Large intestine (tissue), 3 donors: ENCODE measurements around the gene TERT. TPM values are rescaled to one million over a fixed set of nuclear protein-coding genes. Genes with fewer than 3 reads are reported as not detected.

Source experiments
- DNase-seq, 2 donors: peaks; one replicate each; pipeline versions ENCODE4 v3.0.0 to v3.0.0-alpha.2; 2013
- H3K27ac ChIP-seq: one replicate; pipeline ENCODE4 v1.5.1; 2013; ENCODE audit warnings: low read length
- H3K27me3 ChIP-seq: 2 replicates; pipeline ENCODE4 v1.6.1; 2013; ENCODE audit warnings: low read length; ENCODE audit not compliant: control insufficient read depth, insufficient read depth
- H3K36me3 ChIP-seq: 2 replicates; pipeline ENCODE4 v1.6.1; 2013; ENCODE audit warnings: low read length; ENCODE audit not compliant: control insufficient read depth, insufficient read depth
- H3K4me1 ChIP-seq: one replicate; pipeline ENCODE4 v1.6.1; 2013; ENCODE audit warnings: low read length; ENCODE audit not compliant: control insufficient read depth, insufficient read depth
- H3K4me3 ChIP-seq: one replicate; pipeline ENCODE4 v1.5.1; 2013; ENCODE audit warnings: low read length
- H3K9me3 ChIP-seq: one replicate; pipeline ENCODE4 v1.6.1; 2013; ENCODE audit warnings: mild to moderate bottlenecking, low read depth, low read length, moderate library complexity; ENCODE audit not compliant: control insufficient read depth
- WGBS: methylation state at CpG from one replicate; pipeline ENCODE4 v1.1.5; 2013; ENCODE audit warnings: low lambda C conversion rate; ENCODE audit not compliant: insufficient coverage; 5-methylcytosine and 5-hydroxymethylcytosine counted together
- polyA plus RNA-seq: library from polyadenylated mRNA; unstranded; fragments of 120-200 nt; gene quantifications from one replicate; pipeline ENCODE4 v1.2.1, GENCODE V29; 2013

TERT gene
- polyA plus RNA-seq, 1 donor = 4.0 TPM

GRCh38 chr5:1222621-1223277 is 72.1 kb downstream of the TERT start:
- H3K9me3 ChIP-seq = peaks cover 8% of the 10 kb centered on the region
- H3K4me3 ChIP-seq = no peak overlapping the region
- H3K27me3 ChIP-seq = no peaks in the 10 kb centered on the region
- H3K4me1 ChIP-seq = no peaks in the 10 kb centered on the region
- WGBS = no CpG with 5 or more reads among the region's 27 CpGs
- DNase-seq = no peak
- peaks cover 39% of the 10 kb centered on the region for H3K36me3 ChIP-seq
- H3K27ac ChIP-seq = no peak overlapping the region

GRCh38 chr5:1222147-1222546 is 72.7 kb downstream of the TERT start:
- Histone ChIP-seq H3K27me3 (no peaks in the 10 kb centered on the region), H3K4me3 (no peak overlapping the region), H3K27ac (no peak overlapping the region), H3K36me3 (peaks cover 44% of the 10 kb centered on the region), H3K4me1 (no peaks in the 10 kb centered on the region), H3K9me3 (peaks cover 8% of the 10 kb centered on the region)
- DNase-seq = no peak
- WGBS = 100% methylated on average over 2 of the region's 9 CpGs

- Histone ChIP-seq H3K27me3 (no peaks in the 10 kb centered on the region), H3K36me3 (peaks cover 48% of the 10 kb centered on the region), H3K9me3 (peaks cover 8% of the 10 kb centered on the region), H3K27ac (no peak overlapping the region), H3K4me3 (no peak overlapping the region), H3K4me1 (no peaks in the 10 kb centered on the region)
- WGBS = no CpG with 5 or more reads among the region's 10 CpGs
- no peak for DNase-seq
Measured at GRCh38 chr5:1221721-1222120, 73.1 kb downstream of the TERT start.

DNA sequence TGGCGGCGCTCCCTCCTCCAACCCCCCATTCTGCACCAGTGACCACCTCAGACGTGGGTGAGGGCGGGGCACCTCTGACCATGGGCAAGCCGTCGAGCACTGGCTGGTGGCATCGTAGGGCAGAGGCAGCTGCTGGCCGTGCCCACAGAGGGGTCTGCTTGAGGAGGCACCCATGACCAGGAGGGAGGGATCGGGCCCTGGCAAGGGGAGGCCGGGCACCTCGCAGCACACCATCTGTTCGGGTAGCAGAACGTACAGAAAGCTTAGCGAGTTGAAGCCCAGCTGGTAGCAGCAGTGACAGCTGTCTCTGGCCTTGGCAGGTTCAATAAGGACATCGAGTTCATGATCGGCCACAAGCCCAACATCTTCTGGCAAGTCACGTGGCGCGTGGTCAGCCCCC is 74.0 kb downstream of the TERT start:
- no peaks in the 10 kb centered on the region for H3K27me3 ChIP-seq
- peaks cover 56% of the 10 kb centered on the region for H3K36me3 ChIP-seq
- DNase-seq = no peak
- no peaks in the 10 kb centered on the region for H3K4me1 ChIP-seq
- no CpG with 5 or more reads among the region's 19 CpGs for WGBS
- H3K9me3 ChIP-seq = peaks cover 9% of the 10 kb centered on the region
- no peak overlapping the region for H3K4me3 ChIP-seq
- H3K27ac ChIP-seq = no peak overlapping the region

DNA sequence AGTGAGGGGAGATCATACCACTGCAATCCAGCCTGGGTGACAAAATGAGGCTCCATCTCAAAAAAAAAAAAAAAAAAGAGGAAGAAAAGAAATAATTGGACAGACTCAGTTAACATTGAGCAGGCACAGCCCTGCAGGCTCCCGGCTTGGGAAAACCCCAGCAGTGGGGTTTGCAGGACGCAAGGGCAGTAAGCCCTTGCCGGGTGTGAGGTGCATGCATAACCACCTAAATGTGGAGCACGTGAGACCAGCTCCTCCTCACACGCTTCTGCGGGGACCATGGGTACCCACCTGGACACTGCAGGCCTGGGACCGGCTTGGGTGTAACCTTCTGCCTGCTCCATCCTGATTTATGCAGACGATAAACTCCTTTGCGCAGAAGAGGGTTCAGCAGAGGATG is 74.5 kb downstream of the TERT start:
- H3K4me1 ChIP-seq = no peaks in the 10 kb centered on the region
- no peak overlapping the region for H3K4me3 ChIP-seq
- no peak for DNase-seq
- no peak overlapping the region for H3K27ac ChIP-seq
- H3K9me3 ChIP-seq = peaks cover 9% of the 10 kb centered on the region
- WGBS = no CpG with 5 or more reads among the region's 9 CpGs
- no peaks in the 10 kb centered on the region for H3K27me3 ChIP-seq
- peaks cover 61% of the 10 kb centered on the region for H3K36me3 ChIP-seq

- no peaks in the 10 kb centered on the region for H3K4me1 ChIP-seq
- H3K36me3 ChIP-seq = peaks cover 65% of the 10 kb centered on the region
- no CpG with 5 or more reads among the region's 11 CpGs for whole genome bisulfite sequencing
- no peak for DNase-seq
- no peak overlapping the region for H3K27ac ChIP-seq
- no peak overlapping the region for H3K4me3 ChIP-seq
- no peaks in the 10 kb centered on the region for H3K27me3 ChIP-seq
- H3K9me3 ChIP-seq = peaks cover 8% of the 10 kb centered on the region
Measured at GRCh38 chr5:1219768-1220100, 75.1 kb downstream of the TERT start.

- Histone ChIP-seq H3K4me3 (no peak overlapping the region), H3K36me3 (peaks cover 68% of the 10 kb centered on the region), H3K4me1 (no peaks in the 10 kb centered on the region), H3K9me3 (peaks cover 6% of the 10 kb centered on the region), H3K27me3 (no peaks in the 10 kb centered on the region), H3K27ac (no peak overlapping the region)
- WGBS = 80% methylated on average over 1 of the region's 38 CpGs
- no peak for DNase-seq
Measured at GRCh38 chr5:1219098-1219767, 75.6 kb downstream of the TERT start.

DNA sequence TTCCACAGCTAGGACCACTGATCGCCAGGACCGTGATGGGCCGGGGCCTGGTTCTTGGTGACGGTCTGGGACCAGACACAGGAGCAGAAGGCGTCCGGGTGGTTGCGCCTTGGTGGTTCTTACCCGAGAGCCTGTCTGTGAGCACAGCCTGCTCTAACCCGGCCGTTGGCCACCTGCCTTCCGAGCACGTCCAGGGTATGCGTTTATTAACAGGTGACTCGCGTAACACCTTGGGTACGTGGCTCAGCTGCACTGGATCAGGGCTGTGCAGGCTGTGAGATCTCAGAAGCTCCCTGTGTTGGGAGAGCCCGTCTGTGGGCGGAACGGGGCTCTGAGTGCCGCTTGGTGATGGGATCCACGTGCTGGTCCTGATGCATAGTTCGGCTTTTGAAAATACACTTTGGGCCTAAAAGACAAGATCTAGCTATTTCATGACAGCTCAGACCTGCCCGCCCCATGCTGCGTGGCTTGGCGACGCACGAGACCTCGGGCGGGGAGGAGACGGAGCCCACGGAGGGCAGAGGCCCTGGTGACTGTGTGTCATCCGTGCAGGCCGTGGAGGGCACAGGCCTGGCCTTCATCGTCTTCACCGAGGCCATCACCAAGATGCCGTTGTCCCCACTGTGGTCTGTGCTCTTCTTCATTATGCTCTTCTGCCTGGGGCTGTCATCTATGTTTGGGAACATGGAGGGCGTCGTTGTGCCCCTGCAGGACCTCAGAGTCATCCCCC is 76.4 kb downstream of the TERT start:
- no peaks in the 10 kb centered on the region for H3K27me3 ChIP-seq
- no peak for DNase-seq
- no peak overlapping the region for H3K4me3 ChIP-seq
- H3K9me3 ChIP-seq = peaks cover 9% of the 10 kb centered on the region
- H3K4me1 ChIP-seq = no peaks in the 10 kb centered on the region
- no peak overlapping the region for H3K27ac ChIP-seq
- H3K36me3 ChIP-seq = peaks cover 71% of the 10 kb centered on the region
- no CpG with 5 or more reads among the region's 38 CpGs for WGBS

DNA sequence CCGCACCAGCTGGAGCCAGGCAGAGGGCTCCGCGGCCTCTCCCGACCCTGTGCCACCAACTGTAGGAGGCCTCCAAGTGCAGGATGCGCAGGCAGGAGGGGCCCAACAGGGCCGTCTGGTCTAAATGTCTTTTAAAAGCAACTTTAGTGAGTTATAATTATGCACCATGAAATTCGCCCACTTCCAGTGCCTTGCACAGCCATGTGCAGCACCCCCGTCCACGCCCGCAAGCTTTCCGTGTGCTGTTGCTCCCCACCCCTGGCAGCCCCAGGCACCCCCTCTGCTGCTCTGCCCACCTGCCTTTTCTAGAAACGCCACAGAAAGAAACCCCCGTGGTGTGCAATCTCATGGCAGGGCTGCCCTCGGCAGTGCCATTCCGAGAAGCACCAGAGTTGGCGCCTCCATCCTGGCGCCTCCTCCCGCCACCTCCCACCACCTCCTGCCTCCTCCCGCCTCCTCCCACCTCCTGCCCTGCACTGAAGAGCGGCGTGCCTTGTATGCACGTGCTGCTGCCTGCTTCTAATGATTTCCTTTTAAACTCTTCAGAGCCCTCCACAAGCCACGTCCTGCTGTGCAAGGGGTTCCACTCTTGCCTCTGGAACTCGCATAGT is 77.2 kb downstream of the TERT start:
- no peak for DNase-seq
- WGBS = 100% methylated on average over 1 of the region's 24 CpGs
- H3K4me3 ChIP-seq = no peak overlapping the region

DNA sequence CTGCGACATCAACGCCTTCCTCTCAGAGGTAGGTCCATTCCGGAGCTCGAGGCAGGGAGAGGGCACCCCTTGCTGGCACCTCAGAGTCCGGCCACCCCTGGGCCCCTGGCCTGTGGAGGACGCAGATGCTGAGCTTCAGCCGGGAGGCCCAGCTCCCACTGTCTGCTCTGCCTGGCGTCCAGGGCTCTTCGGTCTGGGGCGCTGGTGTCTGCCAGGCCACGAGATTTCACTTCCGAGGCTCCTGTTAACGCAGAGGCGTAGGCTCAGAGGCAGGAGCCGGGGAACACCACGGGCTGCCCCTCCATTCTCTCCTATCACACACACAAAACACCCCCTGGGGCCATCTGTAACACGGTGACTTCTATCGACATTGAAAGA is 78.0 kb downstream of the TERT start:
- no peak for DNase-seq
- Histone ChIP-seq H3K9me3 (peaks cover 15% of the 10 kb centered on the region), H3K36me3 (peaks cover 68% of the 10 kb centered on the region), H3K27ac (no peak overlapping the region), H3K4me3 (no peak overlapping the region), H3K27me3 (no peaks in the 10 kb centered on the region), H3K4me1 (no peaks in the 10 kb centered on the region)
- WGBS = no CpG with 5 or more reads among the region's 18 CpGs

More for the DNA sequence above, 77.2 kb downstream of the TERT start:
- Histone ChIP-seq H3K36me3 (peaks cover 71% of the 10 kb centered on the region), H3K27me3 (no peaks in the 10 kb centered on the region), H3K27ac (no peak overlapping the region), H3K9me3 (peaks cover 11% of the 10 kb centered on the region), H3K4me1 (no peaks in the 10 kb centered on the region)
